GM21381 (cell line): ENCODE results near the gene FRMPD4.

Experiments
- ATAC-seq: cut with Tn5 transposase; IDR thresholded peaks from one replicate; pipeline ENCODE4 v1.9.1; 2021; ENCODE audit warnings: mild to moderate bottlenecking, moderate library complexity; ENCODE audit not compliant: unreplicated experiment

Gene FRMPD4

DNA sequence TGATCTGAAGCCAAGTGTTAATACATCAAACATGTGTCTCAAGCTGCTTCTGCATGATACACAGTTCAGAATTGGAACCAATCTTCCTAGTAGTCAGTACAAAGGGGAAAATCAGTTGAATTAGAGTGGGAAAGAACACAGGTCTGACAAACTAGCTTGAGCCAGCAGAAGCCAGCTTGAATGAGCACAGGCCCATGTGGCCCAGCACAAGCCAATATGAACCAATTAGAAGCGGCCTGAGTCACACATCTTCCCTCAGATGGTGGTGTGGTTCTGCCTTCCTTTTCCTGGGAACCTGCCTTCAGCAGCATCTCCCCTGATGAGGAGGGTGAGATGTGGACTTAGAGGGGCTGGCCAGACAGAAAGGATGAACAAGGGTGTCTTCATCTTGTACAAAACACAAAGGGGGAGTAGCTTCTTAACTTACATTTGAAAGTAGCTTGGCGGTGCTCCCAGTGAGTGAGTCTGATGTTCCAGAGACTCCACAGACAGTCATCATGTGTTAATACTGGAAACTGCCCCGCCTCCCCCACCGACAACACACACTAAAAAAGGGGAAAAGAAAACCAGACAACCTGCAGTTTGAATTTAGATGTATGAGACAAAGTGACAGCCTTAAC is 72.0 kb downstream of the FRMPD4 start:
- ATAC-seq: no peak

DNA sequence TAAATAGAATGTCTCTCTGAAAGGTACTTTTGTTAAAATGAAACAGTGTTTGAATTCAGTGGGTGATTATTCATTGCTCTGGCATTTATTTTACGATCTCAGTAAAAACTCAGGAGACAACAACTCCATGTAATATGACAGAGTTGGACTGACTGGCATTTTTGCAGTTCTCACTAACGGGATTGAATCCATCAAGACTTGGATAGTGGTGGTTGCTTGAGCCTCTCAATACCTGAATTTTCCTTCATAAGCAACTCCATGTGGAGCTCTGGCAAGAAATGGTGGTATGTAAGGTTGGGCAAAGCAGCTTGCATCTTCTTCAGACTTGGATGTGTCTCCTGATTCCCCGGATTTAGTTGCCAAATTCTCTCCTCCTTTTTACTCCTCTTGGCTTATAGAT is 72.7 kb downstream of the FRMPD4 start:
- ATAC-seq: no peak

DNA sequence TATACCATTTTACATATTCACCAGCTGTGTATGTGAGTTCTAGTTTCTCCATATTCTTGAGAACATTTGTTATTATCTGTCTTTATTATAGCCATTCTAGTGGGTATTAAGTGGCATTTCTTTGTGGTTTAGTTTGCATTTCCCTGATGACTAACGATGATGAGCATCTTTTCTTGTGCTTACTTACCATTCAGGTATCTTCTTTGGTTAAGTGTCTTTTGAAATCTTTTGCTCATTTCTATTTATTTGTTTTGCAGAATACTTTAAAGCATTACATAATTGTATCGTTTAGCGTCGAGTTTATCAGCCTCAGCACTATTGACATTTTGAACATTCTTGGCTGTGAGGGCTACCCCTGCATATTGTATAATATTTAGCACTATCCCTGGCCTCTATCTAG is 85.4 kb downstream of the FRMPD4 start:
- no peak for ATAC-seq

DNA sequence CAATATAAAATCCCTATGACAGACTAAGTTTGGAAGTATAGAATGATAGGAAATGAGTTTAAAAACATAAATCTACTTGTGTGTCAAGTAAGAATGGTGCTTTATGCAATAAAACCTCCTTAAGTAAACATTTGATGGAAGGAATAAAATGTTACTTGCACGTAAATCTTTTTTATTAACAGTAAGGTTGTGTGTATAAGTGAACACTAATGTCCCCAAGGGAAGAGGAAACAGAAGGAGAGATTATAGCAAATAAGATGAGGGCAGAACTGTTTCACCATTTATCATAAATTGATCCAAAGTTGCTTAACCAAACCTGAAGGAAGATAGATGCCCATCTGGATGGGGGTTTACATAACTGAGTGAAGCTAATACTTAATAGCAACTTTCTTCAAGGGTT is 86.8 kb downstream of the FRMPD4 start:
- no peak for ATAC-seq

DNA sequence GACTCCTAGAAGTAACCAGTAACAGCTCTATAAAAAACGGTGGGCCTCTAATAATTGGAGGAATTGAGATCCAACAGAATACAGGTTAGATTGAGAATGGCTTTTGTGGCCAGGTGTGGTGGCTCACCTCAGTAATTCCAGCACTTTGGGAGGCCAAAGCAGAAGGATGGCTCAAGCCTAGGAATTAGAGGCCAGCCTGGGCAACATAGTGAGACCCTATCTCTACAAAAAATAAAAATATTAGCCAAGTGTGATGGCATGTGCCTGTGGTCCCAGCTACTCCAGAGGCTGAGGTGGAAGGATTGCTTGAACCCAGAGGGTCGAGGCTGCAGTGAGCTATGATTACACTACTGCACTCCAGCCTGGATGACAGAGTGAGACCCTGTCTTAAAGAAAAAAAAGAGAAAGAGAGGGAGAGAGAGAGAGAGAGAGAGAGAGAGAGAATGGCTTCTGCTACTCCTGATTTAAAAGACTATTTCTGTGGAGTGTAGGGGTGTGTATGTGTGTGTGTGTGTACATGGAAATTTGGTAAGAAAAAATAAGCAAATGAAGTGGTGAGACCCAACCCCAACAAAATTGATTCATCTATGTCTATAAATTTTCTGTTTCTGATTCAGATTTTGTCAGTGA is 89.3 kb downstream of the FRMPD4 start:
- ATAC-seq: no peak

DNA sequence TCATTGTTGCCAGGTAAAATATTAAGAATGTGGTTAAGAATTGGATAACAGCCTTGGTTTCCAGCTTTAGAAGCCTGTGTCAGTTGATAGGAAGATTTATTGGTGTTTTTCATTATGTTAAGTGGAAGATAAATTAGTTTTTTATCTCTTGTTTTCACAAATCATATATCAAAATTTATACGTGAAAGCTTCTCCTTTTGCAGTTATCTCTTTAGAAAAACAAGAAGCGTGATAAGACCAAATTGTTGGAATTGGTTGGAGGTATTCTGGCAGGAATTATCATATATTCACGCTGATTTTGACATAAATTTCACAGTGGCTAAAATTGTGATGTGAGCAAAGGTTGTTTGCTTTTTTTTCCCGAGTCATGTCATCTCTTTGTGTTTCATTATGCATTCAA is 90.6 kb downstream of the FRMPD4 start:
- ATAC-seq: no peak

DNA sequence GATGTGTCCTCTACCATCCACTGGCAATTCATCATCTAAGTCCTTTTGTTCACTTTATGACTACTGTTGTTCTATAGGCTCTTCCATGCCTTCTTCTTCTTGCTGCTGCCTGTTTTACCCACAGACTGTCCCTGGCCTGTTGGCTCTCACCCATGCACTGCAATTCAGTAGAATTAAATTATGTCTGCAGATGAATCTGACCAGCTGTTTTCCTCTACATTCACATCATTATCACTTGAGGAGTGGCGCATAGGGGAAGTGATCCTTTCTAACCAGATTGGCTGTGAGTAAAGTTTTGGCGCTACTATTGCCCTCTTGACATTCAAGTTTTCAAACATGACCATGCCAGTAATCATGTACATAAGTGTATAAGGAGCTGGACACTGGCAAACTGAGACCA is 91.7 kb downstream of the FRMPD4 start:
- no peak for ATAC-seq

DNA sequence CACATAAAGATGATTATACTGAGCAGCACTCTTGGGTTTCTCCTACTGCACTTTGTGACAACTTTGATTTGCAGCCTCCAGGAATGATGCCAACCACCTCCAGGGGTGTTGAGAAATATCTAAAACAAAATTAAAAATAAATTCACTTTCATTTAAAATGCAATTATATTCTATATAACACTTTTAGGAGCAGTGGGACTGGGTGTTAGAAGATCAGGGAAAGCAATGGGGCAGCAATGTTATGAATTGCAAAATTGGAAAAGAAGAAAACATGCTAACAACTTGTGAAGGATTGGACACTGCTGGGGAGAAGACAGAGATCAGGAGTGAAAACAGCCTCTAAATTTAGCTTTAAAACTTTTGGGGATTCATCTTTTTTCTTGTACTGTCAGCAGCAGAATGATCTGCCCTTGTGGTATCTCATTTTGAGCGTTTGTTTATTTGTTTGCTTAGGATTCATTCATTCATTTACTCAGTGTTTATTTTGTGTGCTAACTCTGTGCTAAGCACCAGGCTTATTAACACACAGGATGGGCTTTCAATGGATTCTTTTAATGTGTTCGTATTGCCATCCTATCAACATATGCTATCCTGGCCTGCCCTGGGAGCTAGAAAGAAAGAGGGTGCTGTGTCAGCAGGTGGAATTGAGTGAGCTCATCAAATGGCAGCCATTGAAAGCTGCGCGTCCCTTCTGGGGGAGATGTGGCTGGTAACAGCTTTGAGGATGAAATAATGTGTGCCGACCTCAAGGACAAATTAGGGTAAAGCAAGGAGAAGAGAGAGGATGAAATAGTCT is 96.5 kb downstream of the FRMPD4 start:
- ATAC-seq: no peak

DNA sequence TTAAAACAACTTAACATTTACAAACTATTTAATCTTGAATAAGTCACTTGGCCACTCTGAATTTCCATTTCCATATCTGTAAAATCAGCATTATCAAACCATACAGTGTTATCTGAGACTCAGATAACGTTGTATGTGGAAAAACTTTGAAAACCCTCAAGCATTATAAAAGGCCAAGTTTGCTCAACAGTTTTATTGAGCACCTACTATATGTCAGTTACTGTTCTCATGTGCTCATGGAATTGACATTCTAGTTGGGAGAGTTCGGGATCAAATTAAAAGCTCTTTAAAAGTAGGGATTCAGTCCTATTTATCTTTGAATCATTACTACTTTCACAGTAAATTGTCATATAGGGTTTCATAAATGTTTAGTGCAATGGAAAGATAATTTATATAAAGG is 97.9 kb downstream of the FRMPD4 start:
- ATAC-seq: no peak

DNA sequence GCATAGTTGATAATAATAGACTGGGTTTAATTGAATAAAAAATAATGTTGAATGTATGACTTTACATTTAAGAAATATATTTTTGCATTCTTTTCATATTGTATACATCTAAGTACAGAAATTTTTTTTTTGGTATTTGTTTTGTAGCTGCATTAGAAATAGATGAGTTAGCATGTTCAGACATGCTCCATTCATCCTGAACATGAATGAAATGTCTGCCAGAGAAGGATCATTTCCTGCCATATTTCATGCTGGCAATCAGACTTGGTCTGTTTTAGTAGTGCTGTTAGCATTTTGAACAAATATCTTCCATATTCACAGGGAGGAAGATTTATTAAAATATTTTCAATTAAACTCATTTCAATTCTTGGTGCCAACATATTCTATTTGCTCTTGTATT is 98.9 kb downstream of the FRMPD4 start:
- ATAC-seq: no peak

DNA sequence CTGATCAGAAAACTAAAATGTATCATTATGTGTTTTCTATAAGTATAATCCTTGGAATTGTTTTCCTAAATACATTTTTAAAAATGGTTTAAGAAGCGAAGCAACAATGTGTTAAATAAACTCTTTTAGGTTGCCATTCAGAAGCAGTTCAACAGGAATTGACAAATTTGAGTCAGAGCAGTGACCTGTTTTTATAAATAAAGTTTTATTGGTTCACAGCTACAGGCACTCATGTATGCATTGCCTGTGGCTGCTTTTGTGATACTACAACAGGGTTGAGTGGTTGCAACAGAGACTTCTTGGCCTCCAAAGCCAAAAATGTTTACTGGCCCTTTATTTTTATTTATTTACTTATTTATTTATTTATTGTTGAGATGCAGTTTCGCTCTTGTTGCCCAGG is 99.5 kb downstream of the FRMPD4 start:
- ATAC-seq: no peak

DNA sequence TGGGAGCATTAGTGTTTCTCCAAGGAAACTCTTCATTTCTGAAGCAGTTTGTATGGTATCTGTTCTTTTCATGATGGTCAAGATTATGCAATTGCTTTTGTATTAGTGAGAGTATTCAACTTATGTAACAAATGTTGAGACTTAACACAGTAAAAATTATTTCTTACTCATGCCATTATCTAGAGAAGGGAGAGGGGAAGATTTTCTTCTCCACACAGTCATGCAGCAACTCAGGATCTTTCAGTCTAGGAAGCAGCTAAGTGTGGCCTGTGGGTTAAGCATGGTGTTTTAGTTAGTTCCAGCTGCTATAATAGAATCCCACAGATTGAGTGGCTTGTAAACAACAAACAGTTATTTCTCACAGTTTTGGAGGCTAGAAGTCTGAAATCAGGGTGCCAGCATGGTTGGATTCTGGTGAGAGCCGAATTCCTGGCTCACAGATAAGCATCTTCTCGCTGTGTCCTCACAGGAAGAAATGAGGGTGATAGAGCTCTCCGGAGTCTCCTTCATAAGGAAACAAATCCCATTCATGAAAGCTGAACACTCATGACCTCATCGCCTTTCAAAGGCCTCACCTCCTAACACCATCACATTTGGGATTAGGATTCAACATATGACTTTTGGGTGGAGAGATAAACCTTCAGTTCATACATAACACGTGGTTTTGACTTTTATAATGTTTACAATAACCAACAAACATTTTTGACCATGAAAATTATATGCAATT is 101.2 kb downstream of the FRMPD4 start:
- no peak for ATAC-seq

DNA sequence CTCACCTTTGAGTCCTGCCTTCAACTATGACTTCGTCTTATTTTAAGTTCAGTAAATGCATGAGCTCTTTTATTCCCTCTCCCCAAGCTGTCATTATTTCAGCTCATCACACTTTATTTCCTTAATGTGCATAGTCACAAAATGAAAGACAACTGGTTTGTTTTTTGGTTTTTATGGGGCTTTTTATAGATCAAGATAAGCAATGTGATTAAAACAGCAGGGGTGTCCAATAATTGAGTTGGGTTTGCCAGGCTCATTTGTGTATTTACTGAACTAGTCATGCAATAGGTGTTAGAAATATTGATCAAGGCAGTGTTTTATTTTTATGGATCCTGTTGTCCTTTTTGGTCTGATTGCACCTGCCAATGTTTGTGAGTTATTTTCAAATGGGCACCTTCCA is 102.2 kb downstream of the FRMPD4 start:
- no peak for ATAC-seq

DNA sequence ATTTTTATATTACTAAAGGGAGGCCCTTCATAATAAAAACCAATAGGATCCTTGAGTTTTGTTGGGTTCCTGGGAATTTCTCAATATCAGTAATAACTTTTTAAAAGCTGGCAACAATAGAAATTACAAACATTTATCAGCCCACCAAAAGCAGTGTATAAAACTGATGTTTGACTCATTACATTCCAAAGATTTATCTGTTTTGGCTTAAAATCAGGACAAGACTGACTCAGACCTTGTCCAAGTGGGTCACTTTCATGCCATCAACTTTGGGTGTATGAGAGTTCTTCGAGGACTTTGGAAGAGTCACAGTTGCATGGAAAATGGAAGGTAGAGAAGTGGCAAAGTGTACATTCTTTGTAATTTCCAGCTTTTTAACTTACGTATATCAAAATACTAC is 102.8 kb downstream of the FRMPD4 start:
- no peak for ATAC-seq

DNA sequence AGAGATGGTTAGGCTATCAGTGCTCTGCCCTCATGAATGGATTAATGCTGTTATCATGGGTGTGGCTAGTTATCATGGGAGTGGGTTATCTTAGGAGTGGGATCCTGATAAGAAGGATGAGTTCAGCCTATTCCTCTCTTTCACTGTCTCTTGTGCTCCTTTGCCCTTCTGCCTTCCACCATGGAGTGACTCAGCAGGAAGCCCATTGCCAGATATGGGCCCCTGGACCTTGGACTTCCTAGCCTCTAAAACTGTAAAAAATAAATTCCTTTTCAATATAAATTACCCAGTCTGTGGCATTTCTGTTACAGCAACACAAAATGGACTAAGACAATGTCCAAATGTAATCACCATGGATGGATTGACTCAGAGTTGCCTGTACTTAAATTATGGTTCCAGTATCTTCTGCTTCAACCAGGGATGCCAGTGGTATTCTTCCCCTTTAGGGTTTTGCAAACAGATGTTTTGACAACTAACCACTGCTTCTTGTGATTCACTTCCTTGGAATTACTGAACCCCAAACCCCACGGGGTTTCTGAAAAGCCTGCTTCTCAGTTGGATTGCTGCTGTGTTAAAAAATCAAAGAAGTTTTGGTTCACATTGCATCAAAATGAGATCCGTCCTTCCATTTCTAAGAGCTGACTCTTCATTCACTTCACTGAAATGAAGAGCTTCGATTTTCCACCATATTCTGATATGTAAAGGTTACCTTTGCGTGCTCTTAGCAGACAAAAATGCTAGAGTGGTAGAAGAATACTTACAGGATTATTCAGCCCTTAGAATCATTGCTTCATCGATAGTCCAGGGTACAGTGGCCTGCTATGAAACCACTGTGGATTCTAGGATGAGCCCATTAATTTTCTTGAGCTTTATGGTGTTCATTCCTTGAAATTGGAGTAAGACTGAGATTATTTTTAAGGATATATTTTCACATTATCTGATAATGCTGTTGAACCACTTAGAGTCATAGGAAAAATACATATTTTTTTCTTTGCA is 107.7 kb downstream of the FRMPD4 start:
- no peak for ATAC-seq

DNA sequence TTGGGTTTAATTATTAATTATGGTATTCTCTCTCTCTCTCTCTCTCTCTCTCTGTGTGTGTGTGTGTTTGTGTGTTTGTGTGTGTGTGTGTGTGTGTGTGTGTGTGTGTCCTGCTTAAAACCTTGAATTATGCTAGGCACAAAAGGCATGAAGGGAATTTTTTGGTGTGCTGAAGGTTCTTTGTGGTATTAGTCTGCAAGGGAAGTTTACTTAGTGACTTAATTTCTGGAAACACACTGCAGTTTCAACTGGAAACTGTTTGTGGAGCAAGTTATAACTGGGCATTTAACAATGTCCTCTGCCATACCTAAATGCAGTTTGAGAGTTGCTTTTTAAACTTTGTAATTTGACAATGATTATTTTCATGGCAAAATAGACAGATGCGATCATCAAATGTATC is 111.7 kb downstream of the FRMPD4 start:
- ATAC-seq: no peak

DNA sequence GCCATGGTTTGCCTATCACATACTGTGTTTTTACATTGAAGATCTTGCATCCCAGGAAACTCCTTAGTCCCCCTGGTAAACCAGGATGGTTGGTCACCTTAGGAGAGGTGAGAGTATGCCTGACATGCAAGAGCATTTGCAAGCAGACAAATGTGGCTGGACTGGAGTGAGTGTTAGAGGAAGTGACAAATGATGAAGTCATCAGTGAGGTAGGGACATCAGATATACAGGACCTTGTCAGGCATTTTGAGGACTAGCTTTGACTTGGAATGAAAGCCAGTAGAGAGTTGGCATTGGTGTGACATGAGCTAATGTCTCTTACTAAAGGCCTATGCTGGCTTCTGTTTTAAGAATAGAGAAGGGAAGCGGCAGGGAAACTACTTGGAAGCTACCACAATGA is 124.9 kb downstream of the FRMPD4 start:
- no peak for ATAC-seq

DNA sequence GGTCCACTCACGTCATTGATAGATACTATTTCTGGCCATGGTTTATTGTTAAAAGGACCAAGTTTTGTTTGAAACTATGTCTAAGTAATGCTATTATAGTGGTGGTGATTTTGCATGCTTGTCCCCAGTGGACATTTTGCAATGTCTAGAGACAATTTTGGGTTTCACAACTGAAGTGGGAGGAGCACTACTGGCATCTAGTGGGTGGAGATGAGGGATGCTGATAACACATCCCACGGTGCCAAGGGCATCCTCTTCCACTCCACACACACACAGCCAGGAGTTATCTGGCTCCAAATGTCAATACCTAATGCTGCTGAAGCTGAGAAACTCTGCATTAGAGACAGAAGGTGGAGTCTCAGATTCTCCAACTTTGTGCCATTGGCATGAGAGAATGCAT is 131.2 kb downstream of the FRMPD4 start:
- no peak for ATAC-seq

DNA sequence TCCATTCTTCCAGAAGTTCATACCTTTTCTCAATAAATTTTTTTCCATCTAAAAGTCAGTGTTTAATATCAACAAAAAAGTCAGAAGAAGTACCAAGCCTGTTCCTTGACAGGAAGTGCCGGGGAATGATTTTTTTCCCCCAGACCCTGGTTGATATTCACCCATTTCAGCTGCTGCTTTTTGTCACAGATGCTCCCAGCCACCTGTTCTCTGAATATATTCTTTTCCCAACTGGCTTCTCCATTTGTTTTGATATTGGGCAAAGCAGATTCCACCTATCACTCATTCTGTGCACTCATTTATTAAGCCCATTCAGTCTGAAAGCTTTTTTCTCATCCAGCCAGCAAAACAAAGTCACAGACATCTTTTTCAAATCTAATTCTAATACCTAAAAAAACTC is 139.9 kb downstream of the FRMPD4 start:
- ATAC-seq: no peak

DNA sequence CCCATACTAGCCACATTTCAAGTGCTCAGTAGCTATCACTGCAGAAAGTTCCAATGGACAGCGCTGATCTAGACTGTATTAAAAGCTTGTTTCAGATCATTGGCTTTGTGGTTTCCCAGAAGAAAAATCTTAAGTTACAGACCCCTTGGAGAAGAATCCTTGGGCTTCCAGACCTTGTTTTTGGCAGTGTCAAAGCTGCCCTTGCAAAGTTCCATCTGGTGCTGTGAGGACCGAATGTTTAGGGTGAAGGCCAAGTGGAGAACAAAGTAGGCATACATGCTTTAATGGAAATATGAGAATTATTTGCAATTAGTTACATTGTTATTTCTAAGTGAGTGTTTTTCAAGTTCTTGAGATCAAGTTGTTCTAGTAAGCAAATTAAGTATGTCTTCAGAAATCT is 144.7 kb downstream of the FRMPD4 start:
- ATAC-seq: no peak
